ENCODE measurements around the gene HM13.

Gene HM13

GRCh38 chr20:31562241-31562640 is 48.0 kb downstream of the HM13 start:
- Histone ChIP-seq H3K4me3 (ENCODE audit: low read length) (no peak overlapping the region), H3K9ac (ENCODE audit: low read length) (peak overlapping the region; percentile 54), H3K9me3 (ENCODE audit: control insufficient read depth, low read length) (no peaks in the 10 kb centered on the region), H3K36me3 (ENCODE audit: control insufficient read depth, insufficient read depth, low read length, severe bottlenecking) (peaks cover 66% of the 10 kb centered on the region), H3K4me1 (ENCODE audit: control insufficient read depth, insufficient read depth, low read length) (peaks cover 44% of the 10 kb centered on the region), H3K27me3 (replicated peaks; ENCODE audit: control insufficient read depth, insufficient read depth, low read length) (no peaks in the 10 kb centered on the region)
- DNase-seq (ENCODE audit: low read depth), result no peak

GRCh38 chr20:31564284-31564683 is 50.0 kb downstream of the HM13 start:
- Histone ChIP-seq H3K27me3 (replicated peaks; ENCODE audit: control insufficient read depth, insufficient read depth, low read length) (no peaks in the 10 kb centered on the region), H3K36me3 (ENCODE audit: control insufficient read depth, insufficient read depth, low read length, severe bottlenecking) (peaks cover 73% of the 10 kb centered on the region), H3K9me3 (ENCODE audit: control insufficient read depth, low read length) (no peaks in the 10 kb centered on the region), H3K4me1 (ENCODE audit: control insufficient read depth, insufficient read depth, low read length) (peaks cover 47% of the 10 kb centered on the region), H3K9ac (ENCODE audit: low read length) (no peak overlapping the region), H3K4me3 (ENCODE audit: low read length) (no peak overlapping the region)
- DNase-seq (ENCODE audit: low read depth), result no peak

GRCh38 chr20:31565699-31566318 is 51.6 kb downstream of the HM13 start:
- DNase-seq (ENCODE audit: low read depth), result no peak

GRCh38 chr20:31566319-31566657 is 52.0 kb downstream of the HM13 start:
- peaks cover 38% of the 10 kb centered on the region for H3K4me1 ChIP-seq (ENCODE audit: control insufficient read depth, insufficient read depth, low read length)
- H3K27me3 ChIP-seq (replicated peaks; ENCODE audit: control insufficient read depth, insufficient read depth, low read length), result no peaks in the 10 kb centered on the region
- peaks cover 70% of the 10 kb centered on the region for H3K36me3 ChIP-seq (ENCODE audit: control insufficient read depth, insufficient read depth, low read length, severe bottlenecking)
- no peak overlapping the region for H3K4me3 ChIP-seq (ENCODE audit: low read length)
- no peak for DNase-seq (ENCODE audit: low read depth)
- no peaks in the 10 kb centered on the region for H3K9me3 ChIP-seq (ENCODE audit: control insufficient read depth, low read length)
- H3K9ac ChIP-seq (ENCODE audit: low read length), result no peak overlapping the region

More at GRCh38 chr20:31565699-31566318, 51.6 kb downstream of the HM13 start:
- no peaks in the 10 kb centered on the region for H3K9me3 ChIP-seq (ENCODE audit: control insufficient read depth, low read length)
- H3K4me1 ChIP-seq (ENCODE audit: control insufficient read depth, insufficient read depth, low read length), result peaks cover 42% of the 10 kb centered on the region
- no peaks in the 10 kb centered on the region for H3K27me3 ChIP-seq (replicated peaks; ENCODE audit: control insufficient read depth, insufficient read depth, low read length)
- H3K4me3 ChIP-seq (ENCODE audit: low read length), result no peak overlapping the region
- H3K9ac ChIP-seq (ENCODE audit: low read length), result no peak overlapping the region
- H3K36me3 ChIP-seq (ENCODE audit: control insufficient read depth, insufficient read depth, low read length, severe bottlenecking), result peaks cover 68% of the 10 kb centered on the region

GRCh38 chr20:31566658-31567379 is 52.6 kb downstream of the HM13 start:
- Histone ChIP-seq H3K4me3 (ENCODE audit: low read length) (no peak overlapping the region), H3K9me3 (ENCODE audit: control insufficient read depth, low read length) (no peaks in the 10 kb centered on the region), H3K9ac (ENCODE audit: low read length) (no peak overlapping the region), H3K4me1 (ENCODE audit: control insufficient read depth, insufficient read depth, low read length) (peaks cover 32% of the 10 kb centered on the region), H3K27me3 (replicated peaks; ENCODE audit: control insufficient read depth, insufficient read depth, low read length) (no peaks in the 10 kb centered on the region), H3K36me3 (ENCODE audit: control insufficient read depth, insufficient read depth, low read length, severe bottlenecking) (peaks cover 65% of the 10 kb centered on the region)
- DNase-seq (ENCODE audit: low read depth), result no peak

GRCh38 chr20:31567380-31567720 is 53.1 kb downstream of the HM13 start:
- Histone ChIP-seq H3K4me3 (ENCODE audit: low read length) (no peak overlapping the region), H3K4me1 (ENCODE audit: control insufficient read depth, insufficient read depth, low read length) (peaks cover 32% of the 10 kb centered on the region), H3K36me3 (ENCODE audit: control insufficient read depth, insufficient read depth, low read length, severe bottlenecking) (peaks cover 59% of the 10 kb centered on the region), H3K27me3 (replicated peaks; ENCODE audit: control insufficient read depth, insufficient read depth, low read length) (no peaks in the 10 kb centered on the region), H3K9ac (ENCODE audit: low read length) (no peak overlapping the region), H3K9me3 (ENCODE audit: control insufficient read depth, low read length) (no peaks in the 10 kb centered on the region)
- DNase-seq (ENCODE audit: low read depth), result no peak

GRCh38 chr20:31568041-31568731 is 53.9 kb downstream of the HM13 start:
- DNase-seq (ENCODE audit: low read depth), result peak; percentile 56
- peak overlapping the region; percentile 48 for H3K9ac ChIP-seq (ENCODE audit: low read length)
- no peaks in the 10 kb centered on the region for H3K27me3 ChIP-seq (replicated peaks; ENCODE audit: control insufficient read depth, insufficient read depth, low read length)
- H3K4me1 ChIP-seq (ENCODE audit: control insufficient read depth, insufficient read depth, low read length), result peaks cover 28% of the 10 kb centered on the region
- peaks cover 51% of the 10 kb centered on the region for H3K36me3 ChIP-seq (ENCODE audit: control insufficient read depth, insufficient read depth, low read length, severe bottlenecking)
- no peak overlapping the region for H3K4me3 ChIP-seq (ENCODE audit: low read length)
- no peaks in the 10 kb centered on the region for H3K9me3 ChIP-seq (ENCODE audit: control insufficient read depth, low read length)

- H3K4me3 ChIP-seq (ENCODE audit: low read length), result no peak overlapping the region
- H3K9me3 ChIP-seq (ENCODE audit: control insufficient read depth, low read length), result no peaks in the 10 kb centered on the region
- peaks cover 46% of the 10 kb centered on the region for H3K36me3 ChIP-seq (ENCODE audit: control insufficient read depth, insufficient read depth, low read length, severe bottlenecking)
- H3K27me3 ChIP-seq (replicated peaks; ENCODE audit: control insufficient read depth, insufficient read depth, low read length), result no peaks in the 10 kb centered on the region
- peak overlapping the region; percentile 48 for H3K9ac ChIP-seq (ENCODE audit: low read length)
- DNase-seq (ENCODE audit: low read depth), result no peak
- H3K4me1 ChIP-seq (ENCODE audit: control insufficient read depth, insufficient read depth, low read length), result peaks cover 33% of the 10 kb centered on the region
Observed at GRCh38 chr20:31568773-31569162, 54.5 kb downstream of the HM13 start.

GRCh38 chr20:31569163-31570020 is 55.1 kb downstream of the HM13 start:
- Histone ChIP-seq H3K9me3 (ENCODE audit: control insufficient read depth, low read length) (no peaks in the 10 kb centered on the region), H3K36me3 (ENCODE audit: control insufficient read depth, insufficient read depth, low read length, severe bottlenecking) (peaks cover 40% of the 10 kb centered on the region), H3K27me3 (replicated peaks; ENCODE audit: control insufficient read depth, insufficient read depth, low read length) (no peaks in the 10 kb centered on the region), H3K9ac (ENCODE audit: low read length) (peak overlapping the region; percentile 48), H3K4me3 (ENCODE audit: low read length) (no peak overlapping the region), H3K4me1 (ENCODE audit: control insufficient read depth, insufficient read depth, low read length) (peaks cover 37% of the 10 kb centered on the region)
- peak; percentile 80 for DNase-seq (ENCODE audit: low read depth)

GRCh38 chr20:31570021-31570463 is 55.8 kb downstream of the HM13 start:
- peak overlapping the region; percentile 48 for H3K9ac ChIP-seq (ENCODE audit: low read length)

More at GRCh38 chr20:31570021-31570463, 55.8 kb downstream of the HM13 start:
- H3K27me3 ChIP-seq (replicated peaks; ENCODE audit: control insufficient read depth, insufficient read depth, low read length), result no peaks in the 10 kb centered on the region
- peaks cover 37% of the 10 kb centered on the region for H3K36me3 ChIP-seq (ENCODE audit: control insufficient read depth, insufficient read depth, low read length, severe bottlenecking)
- H3K9me3 ChIP-seq (ENCODE audit: control insufficient read depth, low read length), result no peaks in the 10 kb centered on the region
- no peak overlapping the region for H3K4me3 ChIP-seq (ENCODE audit: low read length)
- DNase-seq (ENCODE audit: low read depth), result no peak
- H3K4me1 ChIP-seq (ENCODE audit: control insufficient read depth, insufficient read depth, low read length), result peaks cover 37% of the 10 kb centered on the region

All from adipocyte (in vitro differentiated cells).